ENCODE measurements around the gene USP15. TPM values are rescaled to one million over a fixed set of nuclear protein-coding genes. Genes with fewer than 3 reads are reported as not detected.
"Not testable (repeated sequence)": the region's sequence is repeated elsewhere in the genome, so short reads cannot be mapped to it uniquely, and the experiment has no call there.

Gene USP15
- total and polyA plus RNA-seq, 2 of the 4 experiments (the other 2 are of a cell fraction): 28.5 to 49.6 TPM

GRCh38 chr12:62455429-62455828, 195.2 kb downstream of the USP15 start:
- H4K20me1 ChIP-seq (ENCODE audit: insufficient read depth, low read length); H3K9ac ChIP-seq (ENCODE audit: low read depth, low read length); BruUV-seq (replicated peaks); H3K4me2 ChIP-seq (ENCODE audit: low read depth, low read length); H4K8ac ChIP-seq (ENCODE audit: low read depth in 2 of 2, low read length in 2 of 2); H4K5ac ChIP-seq (ENCODE audit: low read depth, low read length); H2BK20ac ChIP-seq (ENCODE audit: low read depth, low read length); H3K79me1 ChIP-seq (ENCODE audit: low read depth in 1 of 2, low read length in 2 of 2); H4K91ac ChIP-seq (ENCODE audit: insufficient read depth, low read depth, low read length); H3K9me1 ChIP-seq (ENCODE audit: insufficient read depth, low read length); dilution Hi-C loops (cut with HindIII; ENCODE audit: low sequenced_read_pairs, unreplicated experiment); H3K36me3 ChIP-seq (ENCODE audit: control insufficient read depth, insufficient read depth, low read length); H3K4me3 ChIP-seq (ENCODE audit: insufficient read depth, low read depth, low read length); H3K18ac ChIP-seq (ENCODE audit: low read depth, low read length); H3K14ac ChIP-seq (replicated peaks; ENCODE audit: low read depth, low read length); H2BK5ac ChIP-seq (ENCODE audit: low read depth, low read length, poor library complexity, severe bottlenecking); H3K4me1 ChIP-seq (ENCODE audit: control insufficient read depth, insufficient read depth, low read length); in situ Hi-C loops (cut with MboI; ENCODE audit: low sequenced_read_pairs); POLR2A ChIA-PET (ENCODE audit: unreplicated experiment); DNase-seq; H2AFZ ChIP-seq (replicated peaks; ENCODE audit: low read length, poor library complexity); H2BK15ac ChIP-seq (ENCODE audit: low read depth, low read length); ATAC-seq (ENCODE audit: low read depth); H3K4ac ChIP-seq (ENCODE audit: low read depth, low read length); intact Hi-C loops (cut with micrococcal nuclease); H3K9me3 ChIP-seq (ENCODE audit: control insufficient read depth, insufficient read depth, low read length); H2AK5ac ChIP-seq (ENCODE audit: low read depth, low read length); H3K23ac ChIP-seq (ENCODE audit: low read depth, low read length); H3K56ac ChIP-seq (ENCODE audit: extremely low read depth, insufficient read depth, low read length); H3K27ac ChIP-seq (ENCODE audit: insufficient read depth, low read length); H2AK9ac ChIP-seq (replicated peaks; ENCODE audit: low read depth, low read length, poor library complexity); H2BK120ac ChIP-seq (ENCODE audit: low read depth, low read length): not testable (repeated sequence)
- peaks cover 10% of the 10 kb centered on the region for H3K27me3 ChIP-seq (ENCODE audit: control insufficient read depth, insufficient read depth, low read length)
- WGBS, 2 experiments (ENCODE audit: extremely low coverage in 2 of 2, insufficient read length in 1 of 2): 40% methylated on average over 1 of the region's 2 CpGs; no CpG with 5 or more reads in 1 of the 2 experiments
- CTCF ChIA-PET: interaction anchor here (0.7 kb wide), 1 partner anchor 20 kb away, joined by 3 read pairs; no protein-coding TSS in a partner anchor

Measured in IMR-90 (cell line).